ENCODE measurements around the gene CHRND.

Gene CHRND

DNA sequence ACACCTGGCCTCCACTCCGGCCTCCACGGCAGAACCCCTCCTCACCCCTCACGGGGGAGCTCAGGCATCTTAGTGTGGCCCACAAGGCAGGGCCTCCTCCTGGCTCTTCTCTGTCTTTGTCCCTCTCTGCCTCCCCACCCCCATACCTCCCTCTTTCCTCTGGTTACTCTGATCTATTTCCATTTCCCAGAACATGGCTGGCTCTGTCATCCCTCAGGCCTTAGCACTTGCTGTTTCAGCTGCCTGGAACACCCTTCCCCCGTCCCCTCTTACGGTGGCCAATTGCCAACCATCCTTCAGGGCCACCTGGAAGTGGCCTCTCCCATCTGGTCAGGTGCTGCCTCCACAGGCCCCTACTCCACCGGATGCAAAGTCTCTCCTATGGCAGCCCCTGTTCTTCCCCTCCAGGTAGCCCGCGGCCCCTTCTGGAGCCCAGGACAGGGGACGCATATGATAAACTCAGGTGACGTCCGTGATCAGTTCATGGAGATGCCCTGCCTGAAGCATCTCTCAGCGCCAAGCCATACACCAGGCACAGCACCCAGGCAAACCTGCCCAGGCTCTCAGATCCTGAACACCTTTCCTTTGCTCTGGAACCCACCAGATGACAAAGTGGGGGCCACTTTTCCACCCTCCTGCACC, 34.7 kb upstream of the CHRND start:
- Histone ChIP-seq H3K27me3 (replicated peaks; ENCODE audit: control insufficient read depth, insufficient read depth, low read length) (no peaks in the 10 kb centered on the region; the same call in none of the 2 replicates), H3K36me3 (ENCODE audit: control insufficient read depth, insufficient read depth, low read length) (no peaks in the 10 kb centered on the region), H3K4me3 (replicated peaks; ENCODE audit: low read depth, low read length) (no peak overlapping the region)
- TF ChIP-seq, protein P1, sequence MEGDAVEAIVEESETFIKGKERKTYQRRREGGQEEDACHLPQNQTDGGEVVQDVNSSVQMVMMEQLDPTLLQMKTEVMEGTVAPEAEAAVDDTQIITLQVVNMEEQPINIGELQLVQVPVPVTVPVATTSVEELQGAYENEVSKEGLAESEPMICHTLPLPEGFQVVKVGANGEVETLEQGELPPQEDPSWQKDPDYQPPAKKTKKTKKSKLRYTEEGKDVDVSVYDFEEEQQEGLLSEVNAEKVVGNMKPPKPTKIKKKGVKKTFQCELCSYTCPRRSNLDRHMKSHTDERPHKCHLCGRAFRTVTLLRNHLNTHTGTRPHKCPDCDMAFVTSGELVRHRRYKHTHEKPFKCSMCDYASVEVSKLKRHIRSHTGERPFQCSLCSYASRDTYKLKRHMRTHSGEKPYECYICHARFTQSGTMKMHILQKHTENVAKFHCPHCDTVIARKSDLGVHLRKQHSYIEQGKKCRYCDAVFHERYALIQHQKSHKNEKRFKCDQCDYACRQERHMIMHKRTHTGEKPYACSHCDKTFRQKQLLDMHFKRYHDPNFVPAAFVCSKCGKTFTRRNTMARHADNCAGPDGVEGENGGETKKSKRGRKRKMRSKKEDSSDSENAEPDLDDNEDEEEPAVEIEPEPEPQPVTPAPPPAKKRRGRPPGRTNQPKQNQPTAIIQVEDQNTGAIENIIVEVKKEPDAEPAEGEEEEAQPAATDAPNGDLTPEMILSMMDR (IDR thresholded peaks at IDR 0.05; ENCODE audit: insufficient read depth, low read length, poor library complexity, severe bottlenecking): no peak
- DNase-seq (ENCODE audit: extremely low read depth, insufficient read length): no peak

DNA sequence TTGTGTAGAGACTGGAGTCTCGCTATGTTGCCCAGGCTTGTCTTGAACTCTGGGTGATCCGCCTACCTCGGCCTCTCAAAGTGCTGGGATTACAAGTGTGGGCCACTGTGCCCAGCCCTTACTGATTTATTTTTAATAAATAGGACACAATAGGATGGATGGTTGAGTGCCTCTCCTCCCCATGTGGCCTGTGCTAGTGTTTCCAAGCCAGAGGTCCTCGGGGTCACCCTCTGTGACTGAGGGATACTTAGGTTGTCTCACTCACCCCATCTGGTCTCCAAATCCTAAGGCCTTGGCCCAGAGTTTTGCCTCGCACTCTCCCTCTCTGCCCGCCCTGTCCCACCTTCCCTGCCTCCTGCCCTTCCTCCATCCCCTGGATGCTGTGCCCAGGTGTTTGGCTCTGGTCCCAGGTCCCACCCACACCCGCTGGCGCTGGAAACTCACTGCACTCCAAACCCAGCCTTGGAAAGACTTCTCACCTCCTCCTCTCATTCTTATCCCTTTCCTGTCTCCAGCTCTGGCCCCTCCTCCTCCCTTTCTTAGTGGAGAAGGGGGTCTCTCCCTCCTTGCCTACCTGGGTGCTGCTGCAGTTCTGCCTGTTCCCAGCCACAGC, 33.6 kb upstream of the CHRND start:
- no peak for DNase-seq (ENCODE audit: extremely low read depth, insufficient read length)
- H3K36me3 ChIP-seq (ENCODE audit: control insufficient read depth, insufficient read depth, low read length): no peaks in the 10 kb centered on the region
- H3K4me3 ChIP-seq (replicated peaks; ENCODE audit: low read depth, low read length): no peak overlapping the region
- TF ChIP-seq, protein P1 (IDR thresholded peaks at IDR 0.05; ENCODE audit: insufficient read depth, low read length, poor library complexity, severe bottlenecking): no peak
- H3K27me3 ChIP-seq (replicated peaks; ENCODE audit: control insufficient read depth, insufficient read depth, low read length): no peaks in the 10 kb centered on the region; the same call in none of the 2 replicates

DNA sequence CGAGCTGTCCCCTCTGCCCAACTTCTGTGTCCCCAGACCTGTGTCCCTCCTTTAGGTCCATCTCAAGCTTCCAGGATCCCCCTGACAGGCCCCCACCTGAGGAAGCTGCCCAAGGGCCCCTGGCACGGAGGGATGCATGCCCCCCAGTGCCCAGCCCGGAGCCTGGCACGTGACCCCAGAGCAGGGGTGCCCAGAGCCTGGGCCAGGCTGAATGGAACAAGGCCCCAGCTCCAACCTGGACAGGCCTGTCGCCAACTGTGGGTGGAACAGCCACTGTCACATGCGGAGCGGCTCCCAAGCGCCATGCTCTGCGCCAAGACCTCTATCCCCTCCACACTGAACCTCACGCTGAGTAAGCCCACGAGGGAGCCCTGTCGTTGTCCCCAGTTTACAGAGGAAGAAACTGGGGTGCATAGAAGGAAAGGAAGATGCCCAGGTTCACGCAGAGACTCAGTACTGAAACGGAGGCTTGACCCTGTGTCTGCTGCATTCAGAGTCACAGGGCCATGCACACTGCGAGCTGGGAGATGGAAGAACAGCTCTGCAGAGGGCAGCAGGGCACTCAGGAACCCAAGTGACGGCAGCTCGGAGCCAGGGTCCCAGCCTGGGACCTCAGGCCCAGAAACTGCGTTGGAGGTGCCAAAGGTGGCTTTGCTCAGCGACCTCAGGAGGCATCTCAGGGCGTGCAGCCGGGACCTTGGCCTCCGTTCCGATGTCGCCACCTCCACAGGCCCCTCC, 32.8 kb upstream of the CHRND start:
- TF ChIP-seq, protein P1 (IDR thresholded peaks at IDR 0.05; ENCODE audit: insufficient read depth, low read length, poor library complexity, severe bottlenecking): no peak
- no peaks in the 10 kb centered on the region for H3K36me3 ChIP-seq (ENCODE audit: control insufficient read depth, insufficient read depth, low read length)
- H3K4me3 ChIP-seq (replicated peaks; ENCODE audit: low read depth, low read length): no peak overlapping the region
- no peaks in the 10 kb centered on the region; the same call in none of the 2 replicates for H3K27me3 ChIP-seq (replicated peaks; ENCODE audit: control insufficient read depth, insufficient read depth, low read length)
- no peak for DNase-seq (ENCODE audit: extremely low read depth, insufficient read length)

DNA sequence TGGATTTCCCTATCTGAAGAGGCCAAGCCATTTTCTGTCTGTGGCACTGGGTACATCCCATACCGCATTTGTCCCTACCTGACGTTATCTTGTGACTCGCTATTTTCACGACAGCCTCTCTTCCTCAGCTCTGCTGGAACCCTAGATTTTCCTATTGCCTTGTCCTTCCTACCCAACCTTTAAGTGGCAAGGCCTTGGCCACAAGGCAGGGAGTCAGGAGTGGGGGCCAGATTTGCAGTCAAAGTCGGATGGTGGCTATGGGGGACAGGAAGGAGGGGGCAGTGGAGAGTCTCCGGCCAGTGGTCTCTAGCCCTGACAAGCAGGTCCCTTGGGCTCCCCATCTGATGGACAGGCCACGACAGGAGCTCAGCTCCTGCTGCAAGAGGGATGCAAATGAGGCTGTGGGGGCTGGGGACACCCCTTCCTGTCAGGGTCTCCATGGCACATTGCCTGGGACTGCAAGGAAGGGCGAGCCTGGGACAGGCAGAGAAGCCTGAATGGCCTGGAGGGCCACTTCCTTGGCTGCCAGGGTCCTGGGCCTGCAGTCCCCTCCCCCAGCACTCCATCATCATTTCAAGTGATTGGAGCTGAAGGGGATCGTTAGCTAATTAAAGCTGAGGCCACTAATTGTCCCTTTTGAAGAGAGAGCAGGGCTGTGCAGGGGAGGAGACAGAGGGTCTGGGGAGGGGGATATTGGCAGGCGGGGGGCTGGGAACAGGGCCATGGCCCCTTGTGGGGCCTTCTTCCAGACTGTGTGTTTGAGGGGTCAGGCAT, 32.1 kb upstream of the CHRND start:
- Histone ChIP-seq H3K36me3 (ENCODE audit: control insufficient read depth, insufficient read depth, low read length) (no peaks in the 10 kb centered on the region), H3K27me3 (replicated peaks; ENCODE audit: control insufficient read depth, insufficient read depth, low read length) (no peaks in the 10 kb centered on the region; the same call in none of the 2 replicates), H3K4me3 (replicated peaks; ENCODE audit: low read depth, low read length) (no peak overlapping the region)
- no peak for DNase-seq (ENCODE audit: extremely low read depth, insufficient read length)
- TF ChIP-seq, protein P1 (IDR thresholded peaks at IDR 0.05; ENCODE audit: insufficient read depth, low read length, poor library complexity, severe bottlenecking): no peak

DNA sequence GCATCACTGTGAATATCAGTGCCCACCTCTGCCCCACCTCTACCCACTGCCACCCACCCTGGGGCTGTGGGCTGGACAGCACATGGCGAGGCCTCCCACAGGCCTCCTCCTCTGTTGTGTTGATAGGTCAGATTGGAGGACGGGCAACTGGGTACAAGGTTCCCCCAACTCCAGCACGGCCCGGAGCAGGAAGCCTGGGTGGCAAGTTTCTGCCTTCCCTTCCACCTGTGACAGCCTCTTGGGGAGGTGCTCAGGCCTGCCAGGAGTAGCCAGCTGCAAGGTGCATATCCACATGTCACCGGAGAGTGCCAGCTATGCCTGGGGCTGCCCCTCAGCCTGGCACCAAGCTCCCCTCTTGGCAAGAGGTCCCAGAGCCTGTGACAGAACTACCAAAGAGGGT, 31.4 kb upstream of the CHRND start:
- Histone ChIP-seq H3K36me3 (ENCODE audit: control insufficient read depth, insufficient read depth, low read length) (no peaks in the 10 kb centered on the region), H3K4me3 (replicated peaks; ENCODE audit: low read depth, low read length) (no peak overlapping the region), H3K27me3 (replicated peaks; ENCODE audit: control insufficient read depth, insufficient read depth, low read length) (no peaks in the 10 kb centered on the region; the same call in none of the 2 replicates)
- no peak for DNase-seq (ENCODE audit: extremely low read depth, insufficient read length)
- TF ChIP-seq, protein P1 (IDR thresholded peaks at IDR 0.05; ENCODE audit: insufficient read depth, low read length, poor library complexity, severe bottlenecking): no peak

Measured in GM06990 (cell line).